NOMO-1 treated with dmso at 0.1 percent for 144 hours (cell line): Measurements from ENCODE around the gene SAMMSON.

ENCODE experiments used
- DNase-seq: peaks from one replicate; lab custom pipeline; 2025; ENCODE audit not compliant: unreplicated experiment; lab: John Stamatoyannopoulos, UW

SAMMSON gene

GRCh38 chr3:70010346-70010745 is 10.8 kb downstream of the SAMMSON start:
- DNase-seq = no peak

GRCh38 chr3:70011582-70011981 is 12.0 kb downstream of the SAMMSON start:
- DNase-seq = no peak

- no peak for DNase-seq
Measured at GRCh38 chr3:70020906-70021660, 21.6 kb downstream of the SAMMSON start.

- no peak for DNase-seq
Measured at GRCh38 chr3:70028361-70028760, 28.8 kb downstream of the SAMMSON start.

GRCh38 chr3:70038693-70039092 is 39.2 kb downstream of the SAMMSON start:
- no peak for DNase-seq

- DNase-seq = no peak
Measured at GRCh38 chr3:70040386-70040785, 40.9 kb downstream of the SAMMSON start.

GRCh38 chr3:70042641-70043040 is 43.1 kb downstream of the SAMMSON start:
- no peak for DNase-seq

- DNase-seq = no peak
Measured at GRCh38 chr3:70049761-70050160, 50.2 kb downstream of the SAMMSON start.

GRCh38 chr3:70053293-70053692 is 53.8 kb downstream of the SAMMSON start:
- DNase-seq = no peak

- no peak for DNase-seq
Measured at GRCh38 chr3:70056081-70056480, 56.5 kb downstream of the SAMMSON start.

- no peak for DNase-seq
Measured at GRCh38 chr3:70057426-70057825, 57.9 kb downstream of the SAMMSON start.

GRCh38 chr3:70061096-70061495 is 61.6 kb downstream of the SAMMSON start:
- DNase-seq = no peak

- DNase-seq = peak; percentile 12
Measured at GRCh38 chr3:70064194-70064779, 64.8 kb downstream of the SAMMSON start.

GRCh38 chr3:70065696-70066253 is 66.2 kb downstream of the SAMMSON start:
- DNase-seq = no peak

GRCh38 chr3:70067860-70068521 is 68.5 kb downstream of the SAMMSON start:
- DNase-seq = no peak

- no peak for DNase-seq
Measured at GRCh38 chr3:70069557-70069956, 70.0 kb downstream of the SAMMSON start.

- DNase-seq = no peak
Measured at GRCh38 chr3:70071138-70071537, 71.6 kb downstream of the SAMMSON start.

- no peak for DNase-seq
Measured at GRCh38 chr3:70072180-70072579, 72.6 kb downstream of the SAMMSON start.

GRCh38 chr3:70072754-70073153 is 73.2 kb downstream of the SAMMSON start:
- no peak for DNase-seq

- DNase-seq = no peak
Measured at GRCh38 chr3:70075101-70075500, 75.6 kb downstream of the SAMMSON start.

GRCh38 chr3:70076396-70076795 is 76.9 kb downstream of the SAMMSON start:
- DNase-seq = no peak

GRCh38 chr3:70078778-70079177 is 79.2 kb downstream of the SAMMSON start:
- DNase-seq = no peak
